ENCODE results near the gene POLRMT. TPM values are rescaled to one million over a fixed set of nuclear protein-coding genes. Genes with fewer than 3 reads are reported as not detected.
A peak's percentile ranks its signal among the peaks of the same experiment; 100 is the strongest.

POLRMT gene
- total RNA-seq, 1 donor from 2014 or later: 26.8 TPM

DNA sequence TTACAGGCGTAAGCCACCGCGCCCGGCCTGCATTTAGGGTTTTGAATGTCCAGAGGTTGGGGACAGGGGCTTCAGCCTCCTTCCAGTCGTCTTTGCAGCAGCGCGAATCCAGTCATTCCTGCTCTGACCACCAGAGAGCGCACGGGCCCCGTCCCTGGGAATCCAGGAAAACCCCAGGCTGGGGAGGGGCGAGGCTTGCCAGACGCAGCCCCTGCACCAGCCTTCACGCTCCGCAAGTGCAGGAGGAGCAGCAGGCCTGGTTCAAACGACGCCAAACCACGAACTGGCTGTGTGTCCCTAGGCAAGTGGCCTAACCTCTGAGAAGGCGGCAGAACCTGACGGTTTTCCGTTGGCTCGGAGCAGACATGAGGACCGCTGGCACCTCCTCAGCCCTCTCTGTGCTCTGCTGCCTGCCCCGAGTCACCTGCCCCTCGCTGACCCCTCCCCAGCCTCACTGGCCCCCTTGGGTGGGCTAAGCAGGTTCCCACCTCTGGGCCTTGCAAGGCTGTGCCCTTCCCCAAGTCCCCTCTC is 31.6 kb upstream of the POLRMT start:
- no peaks in the 10 kb centered on the region for H3K36me3 ChIP-seq
- no peak overlapping the region for H3K27ac ChIP-seq
- peak in 1 of 2 donors; percentile 87 for DNase-seq (ENCODE audit: low spot score in 2 of 2)
- no peaks in the 10 kb centered on the region for H3K9me3 ChIP-seq
- intact Hi-C loops (cut with DNase I): loop anchor here (1.0 to 2.0 kb wide), 2 partner anchors 69 to 256 kb away; no protein-coding TSS in a partner anchor
- no peaks in the 10 kb centered on the region for H3K27me3 ChIP-seq
- H3K4me3 ChIP-seq: peak overlapping the region in 1 of 2 donors; percentile 41
- peaks cover 16 to 35% of the 10 kb centered on the region in 2 donors for H3K4me1 ChIP-seq
- TF ChIP-seq, protein P1, sequence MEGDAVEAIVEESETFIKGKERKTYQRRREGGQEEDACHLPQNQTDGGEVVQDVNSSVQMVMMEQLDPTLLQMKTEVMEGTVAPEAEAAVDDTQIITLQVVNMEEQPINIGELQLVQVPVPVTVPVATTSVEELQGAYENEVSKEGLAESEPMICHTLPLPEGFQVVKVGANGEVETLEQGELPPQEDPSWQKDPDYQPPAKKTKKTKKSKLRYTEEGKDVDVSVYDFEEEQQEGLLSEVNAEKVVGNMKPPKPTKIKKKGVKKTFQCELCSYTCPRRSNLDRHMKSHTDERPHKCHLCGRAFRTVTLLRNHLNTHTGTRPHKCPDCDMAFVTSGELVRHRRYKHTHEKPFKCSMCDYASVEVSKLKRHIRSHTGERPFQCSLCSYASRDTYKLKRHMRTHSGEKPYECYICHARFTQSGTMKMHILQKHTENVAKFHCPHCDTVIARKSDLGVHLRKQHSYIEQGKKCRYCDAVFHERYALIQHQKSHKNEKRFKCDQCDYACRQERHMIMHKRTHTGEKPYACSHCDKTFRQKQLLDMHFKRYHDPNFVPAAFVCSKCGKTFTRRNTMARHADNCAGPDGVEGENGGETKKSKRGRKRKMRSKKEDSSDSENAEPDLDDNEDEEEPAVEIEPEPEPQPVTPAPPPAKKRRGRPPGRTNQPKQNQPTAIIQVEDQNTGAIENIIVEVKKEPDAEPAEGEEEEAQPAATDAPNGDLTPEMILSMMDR (IDR thresholded peaks at IDR 0.05): peak; percentile 94 to 99 (median 97)

DNA sequence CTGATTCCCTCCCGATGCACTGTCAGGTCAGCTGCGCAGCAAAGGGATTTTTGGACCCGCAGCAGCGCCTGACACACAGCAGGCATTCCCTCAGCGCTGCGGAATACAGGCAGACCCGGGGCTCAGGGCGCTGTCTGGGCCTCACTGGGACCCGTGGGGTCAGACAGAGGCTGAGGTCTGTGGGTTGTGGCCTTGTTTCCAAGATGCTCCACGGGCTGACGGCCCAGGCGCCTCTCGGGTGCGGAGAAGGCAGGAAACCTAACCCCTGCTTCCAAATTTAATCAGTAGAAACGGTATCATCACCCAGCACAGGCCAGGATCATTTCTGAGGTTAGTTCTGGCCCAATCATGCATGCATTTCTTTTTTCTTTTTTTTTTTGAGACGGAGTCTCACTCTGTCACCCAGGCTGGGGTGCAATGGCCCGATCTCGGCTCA is 30.4 kb upstream of the POLRMT start:
- Histone ChIP-seq H3K9me3 (no peaks in the 10 kb centered on the region), H3K4me1 (peaks cover 16 to 36% of the 10 kb centered on the region in 2 donors), H3K36me3 (no peaks in the 10 kb centered on the region), H3K27ac (peak overlapping the region; percentile 91 to 92), H3K4me3 (peak overlapping the region; percentile 88 to 99), H3K27me3 (no peaks in the 10 kb centered on the region)
- intact Hi-C loops (cut with DNase I): loop anchor here (1.0 to 2.0 kb wide), 5 partner anchors 14 to 257 kb away; partner anchors contain the start of genes FGF22, POLRMT and PTBP1
- TF ChIP-seq, protein P1 (IDR thresholded peaks at IDR 0.05): no peak
- DNase-seq (ENCODE audit: low spot score in 2 of 2): no peak

DNA sequence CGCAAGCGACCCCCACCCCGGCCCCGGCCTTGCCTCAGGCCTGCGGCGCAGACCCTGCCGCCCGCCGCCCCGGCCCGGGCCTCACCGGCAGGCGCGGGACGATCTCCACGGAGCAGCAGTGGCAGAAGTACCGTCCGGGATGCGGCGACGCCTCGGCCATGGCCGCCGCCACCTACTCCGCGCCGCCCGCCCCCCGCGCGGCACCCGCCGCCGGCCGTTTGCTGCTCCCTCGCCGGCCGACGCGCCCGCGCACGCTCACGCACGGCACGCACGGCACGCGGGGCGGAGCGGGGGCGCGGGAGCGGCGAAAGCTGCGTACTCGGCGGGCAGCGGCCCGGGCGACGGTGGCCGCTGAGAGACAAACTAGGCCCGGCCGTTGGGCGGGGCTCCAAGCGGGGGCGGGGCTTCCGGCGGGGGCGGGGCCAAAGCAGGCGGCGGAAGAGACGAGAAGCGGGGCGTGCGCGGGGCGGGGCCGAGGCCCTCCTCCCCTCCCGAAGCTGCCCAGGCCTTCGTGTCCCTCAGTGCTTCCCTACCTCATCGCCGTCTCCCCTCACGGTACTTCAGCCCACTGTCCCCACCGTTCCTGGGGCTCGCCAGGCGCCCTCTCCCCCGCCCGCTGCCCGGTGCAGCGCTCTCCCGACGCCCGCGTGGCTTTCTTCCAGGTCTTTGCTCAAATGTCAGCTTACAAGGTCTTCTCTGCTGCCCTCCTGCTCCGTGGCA is 29.8 kb upstream of the POLRMT start, which contains the start of gene RNF126:
TSS of gene RNF126 (minus strand) at position 253 of the 720 bp plus-strand sequence. CDS start at position 160, 93 bp downstream.
- H3K27me3 ChIP-seq: no peaks in the 10 kb centered on the region
- TF ChIP-seq, protein P1 (IDR thresholded peaks at IDR 0.05): no peak
- intact Hi-C loops (cut with DNase I): loop anchor here (1.0 to 2.0 kb wide), 4 partner anchors 14 to 134 kb away; partner anchors contain the start of genes FGF22, POLRMT and PTBP1
- peak within 1 kb of the TSS; percentile 88 to 99 for H3K4me3 ChIP-seq
- peak; percentile 66 to 96 for DNase-seq (ENCODE audit: low spot score in 2 of 2)
- H3K36me3 ChIP-seq: no peaks in the 10 kb centered on the region
- H3K9me3 ChIP-seq: no peaks in the 10 kb centered on the region
- peaks cover 16 to 36% of the 10 kb centered on the region in 2 donors for H3K4me1 ChIP-seq
- peak within 1 kb of the TSS; percentile 91 to 92 for H3K27ac ChIP-seq

DNA sequence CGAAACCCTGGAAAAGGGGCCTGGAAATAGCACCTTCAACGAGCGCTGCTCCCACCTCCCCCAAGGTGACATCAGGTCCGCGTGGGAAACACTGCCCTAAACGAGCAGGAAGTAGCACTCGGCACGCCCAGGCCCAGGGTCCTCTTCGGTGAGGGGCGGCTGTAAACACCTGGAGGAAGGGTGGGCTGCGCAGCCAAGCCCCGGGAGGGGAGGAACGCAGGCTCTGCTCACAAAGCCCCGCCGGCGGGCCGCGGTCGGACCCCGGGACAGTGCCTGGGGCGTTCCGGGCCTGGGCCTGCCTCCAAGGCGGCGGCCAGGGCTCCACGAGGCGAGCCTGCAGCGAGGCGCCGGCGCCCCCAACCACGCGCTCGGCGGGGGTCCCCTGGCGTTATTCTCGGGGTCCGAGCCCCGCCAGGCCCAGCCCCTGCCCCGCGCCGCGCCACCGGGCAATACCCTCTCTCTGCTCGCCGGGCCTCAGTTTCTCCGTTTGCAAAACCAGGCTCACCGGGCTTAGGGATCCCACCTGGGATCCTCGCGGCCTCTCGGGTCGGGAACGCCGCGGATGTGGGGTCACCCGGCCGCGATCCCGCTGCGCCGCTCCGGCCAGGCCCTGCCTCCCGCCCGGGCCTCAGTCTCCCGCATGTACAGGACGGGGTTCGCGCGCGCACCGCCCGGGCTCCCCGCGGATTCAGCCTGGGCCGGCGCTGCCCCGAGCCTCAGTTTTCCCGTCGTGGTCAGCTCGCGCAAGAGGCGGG is 29.0 kb upstream of the POLRMT start:
- no peak for DNase-seq (ENCODE audit: low spot score in 2 of 2)
- Histone ChIP-seq H3K9me3 (no peaks in the 10 kb centered on the region), H3K4me1 (peaks cover 16 to 36% of the 10 kb centered on the region in 2 donors), H3K4me3 (peak overlapping the region; percentile 88 to 99), H3K27me3 (no peaks in the 10 kb centered on the region), H3K36me3 (no peaks in the 10 kb centered on the region), H3K27ac (peak overlapping the region; percentile 68 to 71)
- intact Hi-C loops (cut with DNase I): loop anchor here (2.0 kb wide), 1 partner anchor 24 kb away; the partner anchor contains the start of gene FGF22
- TF ChIP-seq, protein P1 (IDR thresholded peaks at IDR 0.05): no peak

DNA sequence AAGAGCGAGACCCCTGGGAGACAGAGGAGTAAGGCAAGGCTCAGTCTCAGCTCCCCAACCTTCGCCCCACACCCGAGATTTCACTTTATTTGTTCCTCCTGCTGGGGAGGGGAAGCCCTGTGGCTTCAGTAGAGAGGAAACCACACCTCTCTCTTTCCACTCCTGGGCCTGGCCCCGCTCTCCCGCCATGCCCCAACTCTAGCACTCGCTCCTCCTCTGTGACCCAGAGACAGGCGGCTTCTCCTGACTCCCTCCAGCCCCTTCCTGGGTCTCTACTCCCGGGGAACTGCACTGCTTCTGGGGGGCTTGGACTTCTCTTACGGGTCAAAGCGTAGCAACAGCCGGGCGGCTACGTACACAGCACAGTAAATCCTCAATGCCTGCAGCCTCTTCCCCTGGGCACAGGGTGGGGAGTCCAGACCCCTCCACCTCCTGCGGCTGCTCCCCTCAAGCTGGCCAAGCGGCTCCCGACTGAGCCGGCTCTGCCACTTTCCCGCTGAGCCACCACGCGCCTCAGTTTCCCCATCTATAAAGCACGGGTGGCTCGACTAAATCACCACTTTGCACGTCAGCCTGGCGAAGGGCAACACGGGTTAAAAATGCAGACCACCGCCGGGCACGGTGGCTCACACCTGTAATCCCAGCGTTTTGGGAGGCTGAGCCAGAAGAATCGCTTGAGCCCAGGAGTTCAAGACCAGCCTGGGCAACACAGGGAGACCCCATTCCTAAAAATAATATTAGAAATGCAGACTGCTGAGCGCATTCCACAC is 28.3 kb upstream of the POLRMT start:
- Histone ChIP-seq H3K27ac (peak overlapping the region; percentile 52 to 71), H3K4me1 (peaks cover 16 to 36% of the 10 kb centered on the region in 2 donors)

More for the DNA sequence above, 28.3 kb upstream of the POLRMT start:
- Histone ChIP-seq H3K27me3 (no peaks in the 10 kb centered on the region), H3K9me3 (no peaks in the 10 kb centered on the region), H3K36me3 (no peaks in the 10 kb centered on the region), H3K4me3 (peak overlapping the region; percentile 88 to 99)
- DNase-seq (ENCODE audit: low spot score in 2 of 2): no peak
- TF ChIP-seq, protein P1 (IDR thresholded peaks at IDR 0.05): no peak
- intact Hi-C loops (cut with DNase I): loop anchor here (2.0 kb wide), 1 partner anchor 23 kb away; the partner anchor contains the start of gene FGF22
